ENCODE results near the gene CEP350.

The CEP350 gene

DNA sequence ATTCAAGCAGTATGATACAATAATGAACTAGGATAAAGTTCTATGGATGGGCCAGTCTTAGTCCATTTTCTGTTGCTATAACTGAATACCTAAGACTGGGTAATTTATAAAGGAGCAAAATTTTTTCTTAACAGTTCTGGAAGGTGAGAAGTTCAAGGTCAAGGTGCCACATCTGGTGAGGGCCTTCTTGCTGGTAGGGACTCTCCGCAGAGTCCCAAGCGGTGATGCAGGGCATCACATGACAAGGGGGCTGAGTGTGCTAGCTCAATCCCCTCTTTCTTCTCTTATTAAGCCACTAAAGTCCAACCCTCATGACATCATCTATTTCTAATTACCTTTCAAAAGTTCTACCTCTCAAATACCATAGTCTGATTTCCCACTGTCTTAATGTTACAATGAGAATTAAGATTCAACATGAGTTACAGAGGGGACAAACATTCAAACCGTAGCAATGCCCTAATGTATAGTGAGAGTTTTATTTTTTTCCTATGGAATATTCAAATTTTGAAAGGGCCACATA is 107.9 kb downstream of the CEP350 start:
- DNase-seq, result no peak

DNA sequence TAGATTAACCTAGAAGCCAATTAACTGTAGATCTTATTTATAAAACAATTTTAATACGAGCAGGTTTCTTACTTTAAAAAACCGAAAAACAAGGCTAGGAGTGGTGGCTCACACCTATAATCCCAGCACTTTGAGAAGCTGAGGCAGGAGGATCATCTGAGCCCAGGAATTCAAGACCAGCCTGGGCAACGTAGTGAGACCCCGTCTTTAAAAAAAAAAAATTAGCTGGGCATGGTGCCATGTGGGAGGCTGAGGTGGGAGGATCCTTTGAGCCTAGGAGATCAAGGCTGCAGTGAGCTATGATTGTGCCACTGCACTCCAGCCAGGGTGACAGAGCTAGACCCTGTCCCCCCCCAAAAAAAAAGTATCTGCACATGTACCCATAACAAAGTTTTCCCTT is 110.8 kb downstream of the CEP350 start:
- DNase-seq, result no peak

DNA sequence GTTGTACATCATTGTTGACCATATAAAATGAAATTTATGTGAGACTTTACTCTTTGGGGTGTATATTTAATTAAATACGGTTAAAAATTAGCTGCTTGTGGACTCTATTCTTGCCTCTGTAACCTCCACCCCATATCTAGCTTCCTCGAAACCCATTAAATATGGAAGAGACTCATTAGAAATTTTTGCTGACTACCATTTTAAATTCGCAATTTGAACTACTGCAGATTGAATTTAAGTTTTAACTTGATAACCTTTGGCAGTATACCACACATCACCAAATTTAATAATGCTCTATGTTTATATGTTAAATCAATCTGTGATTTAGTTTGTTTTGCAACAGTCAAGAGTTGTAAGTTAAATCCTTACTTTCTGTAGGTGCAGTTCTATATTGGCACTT is 111.5 kb downstream of the CEP350 start:
- DNase-seq, result no peak

DNA sequence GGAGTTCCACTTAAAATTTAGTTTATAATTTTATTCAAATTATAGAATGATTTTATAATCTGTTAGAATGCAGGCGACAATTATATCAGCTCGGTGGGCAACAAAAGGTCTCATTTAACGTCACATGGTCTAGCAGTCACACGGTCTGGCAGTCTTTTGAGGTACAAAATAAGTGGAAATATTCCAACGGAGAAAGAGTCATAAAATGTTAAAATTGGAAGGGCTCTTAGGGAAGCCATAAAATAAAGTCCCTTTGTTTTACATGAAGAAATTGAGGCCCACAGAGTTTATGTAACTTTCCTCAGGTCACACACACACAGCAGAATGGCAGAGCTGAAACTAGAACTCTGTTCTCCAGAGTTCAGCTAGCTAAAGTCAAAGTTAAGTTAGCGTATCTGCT is 115.7 kb downstream of the CEP350 start:
- no peak for DNase-seq

DNA sequence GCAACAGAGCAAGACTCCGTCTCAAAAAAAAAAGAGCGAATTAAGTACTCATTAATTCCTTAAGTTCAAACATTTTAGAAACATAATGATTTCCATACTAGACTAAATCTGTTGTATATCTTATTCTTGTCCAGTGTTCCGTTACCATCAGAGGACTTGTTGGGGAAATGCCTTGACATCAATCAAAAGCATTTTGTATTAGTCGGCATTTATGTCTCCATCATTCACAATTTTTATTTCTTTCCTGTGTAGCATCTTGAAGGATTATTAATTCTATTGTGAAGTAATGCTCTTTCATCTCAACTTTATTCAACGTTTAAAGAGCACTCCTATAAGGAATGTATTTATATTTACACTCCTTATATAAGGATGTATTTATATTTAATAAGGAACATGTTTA is 117.1 kb downstream of the CEP350 start:
- DNase-seq, result no peak

DNA sequence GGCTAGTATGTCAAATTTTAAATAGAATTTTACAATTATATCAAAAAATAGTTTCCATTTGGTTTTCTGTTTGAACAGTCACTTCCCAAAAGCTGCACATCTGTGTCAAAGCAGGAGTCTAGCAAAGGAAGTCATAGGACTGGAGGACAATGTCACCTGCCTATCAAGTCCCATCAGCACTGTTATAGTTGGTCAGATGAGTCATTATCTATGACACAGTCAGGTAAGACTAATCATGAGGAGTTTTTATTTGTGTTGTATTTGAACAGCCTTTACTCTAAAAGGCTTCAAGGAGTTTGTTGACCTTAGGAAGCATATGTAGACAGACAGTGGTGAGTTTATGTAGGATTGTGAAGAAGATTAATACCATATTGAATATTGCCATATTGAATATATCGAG is 125.8 kb downstream of the CEP350 start:
- DNase-seq, result no peak

DNA sequence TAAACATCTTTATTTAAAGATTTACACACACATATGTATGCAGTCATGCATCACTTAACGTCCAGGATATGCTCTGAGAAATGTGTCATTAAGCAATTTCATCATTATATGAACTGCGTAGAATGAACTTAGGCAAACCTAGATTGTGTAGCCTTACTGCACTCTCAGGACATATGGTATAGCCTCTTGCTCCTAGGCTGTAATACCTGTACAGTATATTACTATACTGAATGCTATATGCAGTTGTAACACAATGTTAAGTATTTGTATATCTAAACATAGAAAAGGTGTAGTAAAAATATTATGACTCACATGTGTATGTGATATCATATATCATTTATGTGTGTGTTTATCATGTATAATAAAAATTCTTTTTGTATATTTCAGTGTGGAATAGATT is 126.9 kb downstream of the CEP350 start:
- DNase-seq, result no peak

DNA sequence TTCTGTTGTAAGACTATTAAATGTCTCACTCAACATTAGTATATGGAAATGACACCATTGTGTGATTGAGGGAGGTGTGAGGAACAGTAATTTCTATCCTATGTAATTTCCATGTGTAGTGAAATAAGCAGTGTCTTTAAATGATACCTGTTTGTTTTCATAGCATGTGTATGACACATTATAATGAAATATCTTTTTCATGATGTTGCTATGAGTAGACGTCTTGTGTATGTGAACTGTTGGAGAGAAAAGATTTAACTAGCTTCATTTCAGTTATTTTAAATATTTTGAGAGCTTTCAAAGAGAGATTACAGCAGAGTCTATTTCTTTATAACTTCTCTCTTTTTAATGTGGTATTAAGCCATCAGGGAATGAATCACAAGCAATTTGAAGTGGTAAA is 128.6 kb downstream of the CEP350 start:
- no peak for DNase-seq

DNA sequence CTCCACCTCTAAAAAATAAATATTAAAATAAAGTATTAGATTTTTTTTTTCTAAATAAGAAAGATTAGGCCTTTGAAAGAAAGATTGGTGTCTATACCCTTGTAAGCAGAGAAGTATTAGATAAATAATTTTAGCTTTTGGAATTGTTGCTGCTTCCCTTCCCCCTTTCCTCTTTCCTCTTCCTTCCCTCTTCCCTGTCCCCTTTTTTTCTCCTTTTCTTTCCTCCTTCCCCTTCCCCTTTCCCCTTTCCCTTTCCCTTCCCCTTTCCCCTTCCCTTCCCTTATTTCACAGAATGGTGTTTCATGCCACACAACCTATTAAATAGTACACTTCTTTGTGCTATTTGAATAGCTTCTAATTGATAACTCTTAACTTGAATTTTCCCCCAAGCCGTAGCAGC is 130.3 kb downstream of the CEP350 start:
- DNase-seq, result no peak

DNA sequence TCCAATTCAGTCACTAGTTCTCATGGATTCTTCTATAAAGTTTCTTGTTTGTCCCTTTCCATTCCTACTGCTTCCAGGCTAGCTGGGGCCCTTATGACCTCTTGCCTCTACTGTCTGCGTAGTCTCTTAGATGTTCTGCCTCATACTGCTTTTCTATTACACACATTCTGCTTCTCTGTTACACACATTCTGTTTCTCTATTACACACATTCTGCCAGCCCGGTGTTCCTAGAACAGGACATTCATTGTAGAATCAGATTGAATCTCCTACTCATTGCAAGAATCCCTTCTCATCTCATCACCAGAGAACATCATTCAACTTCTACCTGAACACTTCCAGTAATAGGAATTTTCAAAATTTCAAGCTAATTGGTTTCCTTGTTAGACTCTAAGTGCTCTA is 130.7 kb downstream of the CEP350 start:
- DNase-seq, result no peak

DNA sequence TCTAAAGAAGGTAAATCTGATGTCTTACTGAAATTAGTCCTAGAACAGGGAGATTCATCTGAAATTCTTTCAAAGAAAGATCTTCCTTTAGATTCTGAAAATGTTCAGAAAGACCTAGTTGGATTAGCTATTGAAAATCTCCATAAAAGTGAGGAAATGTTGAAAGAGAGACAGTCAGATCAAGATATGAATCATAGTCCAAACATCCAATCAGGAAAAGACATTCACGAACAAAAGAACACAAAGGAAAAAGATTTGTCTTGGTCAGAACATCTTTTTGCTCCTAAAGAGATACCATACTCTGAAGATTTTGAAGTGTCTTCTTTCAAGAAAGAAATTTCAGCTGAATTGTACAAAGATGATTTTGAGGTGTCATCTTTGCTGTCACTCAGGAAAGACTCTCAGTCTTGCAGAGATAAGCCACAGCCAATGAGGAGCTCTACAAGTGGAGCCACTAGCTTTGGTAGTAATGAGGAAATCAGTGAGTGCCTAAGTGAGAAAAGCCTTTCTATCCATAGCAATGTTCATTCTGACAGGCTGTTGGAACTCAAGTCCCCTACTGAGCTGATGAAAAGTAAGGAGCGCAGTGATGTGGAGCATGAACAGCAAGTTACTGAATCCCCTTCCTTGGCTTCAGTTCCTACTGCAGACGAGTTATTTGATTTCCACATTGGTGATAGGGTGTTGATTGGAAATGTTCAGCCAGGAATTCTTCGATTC is 138.5 kb downstream of the CEP350 start:
- DNase-seq, result no peak

DNA sequence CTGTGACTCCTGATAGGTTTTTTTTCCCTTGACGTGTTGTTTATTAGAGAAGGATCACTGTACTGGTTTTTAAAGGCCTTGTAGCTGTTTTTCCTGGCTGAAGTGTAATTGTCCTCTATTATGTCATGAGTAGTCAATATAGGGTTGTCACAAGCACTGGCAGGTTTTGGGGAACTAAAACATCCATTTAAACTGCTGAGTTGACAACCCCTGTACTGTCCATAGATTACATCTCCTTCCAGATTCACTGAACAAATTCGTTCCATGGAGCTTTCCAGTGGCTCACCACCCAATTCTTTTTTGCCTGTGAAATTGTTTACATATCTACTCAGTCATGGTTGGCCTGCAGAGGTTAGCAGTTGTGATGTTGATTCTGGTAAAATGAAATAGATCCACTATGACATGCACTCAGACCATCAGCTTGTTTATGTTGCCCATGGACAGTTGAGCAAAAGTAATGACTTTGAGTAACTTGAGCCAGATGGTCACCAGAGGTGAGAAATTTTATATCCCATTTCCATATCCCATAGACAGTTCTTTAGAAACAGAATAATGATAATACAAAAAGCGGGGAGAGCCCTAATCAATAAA is 140.2 kb downstream of the CEP350 start:
- DNase-seq, result no peak

DNA sequence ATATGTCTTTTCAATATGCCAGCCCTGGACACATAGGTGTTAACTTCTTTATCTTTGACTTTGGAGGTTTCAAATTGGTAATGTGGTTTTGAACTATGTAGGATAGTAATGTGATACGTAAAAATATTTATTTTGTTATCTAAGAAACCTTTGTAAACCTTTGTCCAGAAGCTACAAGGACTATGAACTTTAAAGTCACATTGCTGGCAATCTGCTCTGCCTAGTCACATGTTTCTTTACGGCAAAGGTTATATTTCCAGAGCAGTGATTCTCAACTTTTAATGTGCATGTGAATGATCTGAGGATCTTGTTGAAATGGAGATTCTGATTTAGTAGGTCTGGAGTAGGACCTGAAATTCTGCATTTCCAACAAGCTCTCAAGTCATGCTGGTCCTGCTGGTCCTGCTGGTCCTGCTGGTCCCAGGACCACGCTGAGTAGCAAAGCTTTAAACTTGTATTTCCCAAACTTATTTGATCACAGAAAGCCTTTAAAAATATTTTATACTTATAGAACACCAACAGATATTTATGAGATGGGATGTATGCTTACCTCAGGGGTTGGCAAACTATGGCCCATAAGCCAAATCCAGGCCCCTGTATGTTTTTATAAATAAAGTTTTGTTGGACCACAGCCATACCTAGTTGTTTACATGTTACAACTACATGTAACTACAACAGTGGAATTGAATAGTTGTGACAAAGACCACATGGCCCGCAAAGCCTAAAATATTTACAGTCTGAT is 142.1 kb downstream of the CEP350 start:
- DNase-seq, result no peak

DNA sequence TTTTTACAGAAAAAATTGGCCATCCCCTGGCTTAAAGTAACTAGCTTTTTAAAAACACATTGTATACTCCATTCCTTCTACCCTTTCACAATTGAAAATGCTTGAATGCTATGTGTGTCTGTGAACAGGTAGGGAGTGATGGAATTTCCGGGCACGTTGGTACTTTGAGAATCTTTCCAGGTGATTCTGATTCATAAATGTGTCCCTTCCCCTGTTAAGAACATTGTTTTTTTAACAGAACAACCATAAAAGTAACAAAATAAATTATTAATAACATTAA is 142.7 kb downstream of the CEP350 start:
- DNase-seq, result no peak

DNA sequence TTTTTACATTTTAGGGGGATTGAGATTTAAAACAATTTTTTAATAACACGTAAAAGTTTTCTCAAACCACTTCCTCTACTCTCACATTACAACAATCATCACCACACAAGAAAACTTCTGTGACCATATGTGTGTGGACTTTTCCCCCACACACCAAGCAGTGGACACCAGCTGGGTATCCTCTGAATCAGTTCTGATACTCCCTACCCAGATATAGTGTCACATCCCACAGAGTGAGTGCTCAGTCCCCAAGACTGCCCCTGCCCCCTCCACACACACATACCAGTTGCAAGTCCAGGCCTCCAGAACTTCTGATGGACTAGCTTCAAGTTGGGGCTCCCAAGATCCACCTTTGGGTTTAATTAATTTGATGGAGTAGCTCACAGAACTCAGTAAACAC is 146.8 kb downstream of the CEP350 start:
- DNase-seq, result no peak

DNA sequence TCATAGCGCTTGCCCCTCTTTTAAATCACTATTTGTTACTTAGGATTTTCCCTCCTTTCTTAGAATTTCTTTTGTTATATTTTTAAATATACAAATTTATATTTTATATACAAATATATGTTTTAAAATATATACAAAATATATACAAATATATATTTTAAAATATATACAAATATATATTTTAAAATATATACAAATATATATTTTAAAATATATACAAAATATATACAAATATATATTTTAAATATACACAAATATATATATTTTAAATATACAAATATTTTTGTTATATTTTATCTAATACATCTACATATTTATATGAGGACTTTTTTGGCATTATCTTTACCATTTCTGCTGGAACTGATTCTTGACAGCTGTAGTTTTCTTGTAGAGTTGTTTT is 149.2 kb downstream of the CEP350 start:
- no peak for DNase-seq

DNA sequence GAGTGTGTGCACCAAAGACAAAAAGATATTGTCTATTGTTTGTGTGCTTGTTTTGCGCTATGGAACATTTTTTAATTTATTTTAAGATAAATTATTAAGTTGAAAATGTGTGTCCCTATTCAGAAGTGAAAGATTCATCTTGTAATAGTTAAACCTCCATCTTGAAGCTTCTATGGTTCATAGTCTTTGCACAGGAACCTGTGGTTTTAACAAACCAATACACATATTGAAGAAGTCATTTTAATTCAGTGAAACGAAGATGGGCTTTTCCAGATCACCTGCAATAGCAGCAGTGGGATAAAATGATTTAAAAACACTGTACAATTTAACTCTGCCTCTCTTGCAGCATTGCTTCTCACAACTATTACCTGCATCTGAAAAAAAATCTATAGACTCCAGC is 157.5 kb downstream of the CEP350 start:
- DNase-seq, result no peak

DNA sequence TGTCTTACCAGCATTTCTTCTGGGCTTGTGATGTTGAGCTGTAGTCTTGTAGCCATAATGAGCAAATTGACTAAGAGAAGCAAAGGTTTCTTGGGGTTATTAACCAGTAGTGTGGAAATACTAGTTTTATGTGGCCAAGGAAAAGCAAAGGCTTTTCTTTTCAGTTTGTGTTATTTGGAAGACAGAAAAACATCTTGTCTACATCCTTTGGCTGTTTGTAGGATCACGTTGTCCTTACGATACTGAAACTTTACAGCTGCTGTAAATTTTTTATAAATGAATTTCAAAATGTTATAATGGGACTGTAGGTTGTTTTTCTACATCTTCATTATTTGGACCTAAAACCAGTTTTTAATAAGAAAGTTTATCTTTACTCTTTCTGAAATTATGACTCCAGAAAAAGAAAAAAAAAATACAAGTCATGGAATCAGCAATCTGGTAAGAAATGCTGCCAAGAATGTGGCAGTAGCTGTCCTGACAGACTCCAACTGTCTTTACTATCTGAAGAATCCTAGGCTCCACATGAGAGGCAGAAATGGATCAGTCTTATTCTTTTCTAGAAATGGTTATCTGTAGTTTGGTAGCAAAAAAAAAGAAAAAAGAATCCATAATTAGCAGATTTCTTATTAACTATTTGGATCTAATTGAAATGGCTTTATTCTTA is 158.5 kb downstream of the CEP350 start:
- DNase-seq, result no peak

DNA sequence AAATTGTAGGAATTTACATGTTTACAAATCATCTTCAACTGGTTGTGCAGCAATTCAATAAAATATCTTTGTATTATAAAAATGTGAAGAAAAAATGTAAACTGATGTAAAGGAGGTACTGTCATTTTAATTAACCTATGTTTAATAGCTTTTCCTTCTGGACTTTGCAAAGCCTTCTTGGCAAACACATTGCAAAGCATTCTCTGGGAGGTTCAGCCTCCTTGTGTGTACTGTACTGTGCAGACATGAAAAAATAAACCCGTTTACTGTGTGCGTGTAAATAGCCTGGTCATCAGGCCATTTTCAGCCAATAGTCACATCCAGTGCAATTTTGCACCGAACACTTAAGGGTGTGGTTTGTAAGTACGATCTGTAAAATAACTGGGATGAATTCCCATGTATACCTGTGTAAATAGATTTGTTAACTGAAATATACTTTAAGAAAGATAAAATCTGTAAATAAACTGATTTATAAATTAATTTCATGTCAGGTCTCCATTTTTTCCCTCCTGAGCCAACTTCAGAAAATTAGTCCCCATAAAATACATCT is 159.9 kb downstream of the CEP350 start:
- no peak for DNase-seq

DNA sequence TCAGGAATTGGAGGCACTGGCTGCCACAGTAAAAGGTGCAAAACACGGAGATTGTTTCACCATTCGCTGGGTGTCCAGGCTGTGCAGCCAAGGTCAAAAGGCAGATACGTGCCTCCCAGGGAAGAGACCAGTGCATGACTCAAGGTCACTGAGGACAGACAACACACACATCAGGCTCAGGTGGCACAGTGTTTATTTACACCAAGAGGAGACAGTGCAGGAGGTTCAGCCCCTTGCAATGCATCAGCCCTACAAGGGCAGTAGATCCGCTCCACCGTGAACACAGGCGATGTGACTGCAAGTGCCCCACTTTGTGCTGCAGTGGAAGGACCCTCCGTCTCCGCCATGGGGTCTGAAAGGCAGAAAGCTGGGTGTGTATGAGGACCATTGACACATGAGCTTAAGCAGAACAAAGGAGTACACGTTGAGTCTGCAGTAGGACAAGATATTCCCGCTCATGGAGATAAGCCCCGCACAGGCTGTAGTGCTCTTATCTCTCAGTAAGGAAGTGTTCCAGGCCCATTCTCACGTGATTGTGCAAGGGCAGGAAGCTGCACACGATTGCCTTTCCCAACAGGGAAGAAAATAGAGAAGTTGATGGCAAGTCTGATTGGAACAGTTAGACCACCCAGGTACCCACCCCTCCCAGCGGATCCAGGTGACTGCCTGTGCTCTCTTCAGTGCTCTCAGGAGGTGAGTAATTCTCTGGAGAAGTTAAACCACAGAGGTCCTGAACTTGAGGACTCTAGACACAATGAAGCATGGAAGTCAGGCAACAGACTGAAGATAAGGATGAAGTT is 162.6 kb downstream of the CEP350 start:
- DNase-seq, result no peak

DNA sequence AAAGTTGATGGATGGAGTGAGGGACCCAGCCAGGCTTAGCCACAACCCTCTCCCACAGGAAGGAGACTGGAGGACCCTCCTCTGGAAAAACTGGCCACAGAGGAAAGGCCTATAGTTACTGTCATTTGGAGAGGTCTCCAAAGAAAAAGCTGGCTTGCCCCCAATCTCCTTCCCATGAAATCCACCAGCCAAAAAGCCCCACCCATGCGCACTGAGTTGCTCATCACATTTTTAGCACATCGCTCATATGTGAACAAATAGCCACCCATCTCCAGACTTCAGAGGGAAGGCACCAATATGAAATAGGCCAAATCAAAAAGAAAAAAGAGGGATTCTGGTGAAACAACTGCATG is 163.1 kb downstream of the CEP350 start:
- DNase-seq, result no peak

DNA sequence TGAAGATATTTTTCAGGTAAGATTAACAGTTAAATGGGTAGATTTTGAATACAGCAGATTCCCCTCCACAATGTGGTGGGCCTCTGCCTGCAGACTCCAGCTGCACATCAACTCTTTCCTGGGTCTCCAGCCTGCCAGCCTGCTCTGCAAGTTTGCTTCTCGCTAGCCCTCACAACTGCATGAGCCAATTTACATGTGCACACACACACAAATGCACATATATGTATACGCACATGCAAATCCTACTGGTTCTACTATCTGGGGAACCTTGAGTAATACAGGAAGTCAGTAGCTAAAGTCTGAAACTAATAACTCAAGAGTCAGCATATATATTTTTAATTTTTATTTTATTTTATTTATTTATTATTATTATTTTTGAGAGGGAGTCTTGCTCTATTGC is 165.2 kb downstream of the CEP350 start:
- no peak for DNase-seq

DNA sequence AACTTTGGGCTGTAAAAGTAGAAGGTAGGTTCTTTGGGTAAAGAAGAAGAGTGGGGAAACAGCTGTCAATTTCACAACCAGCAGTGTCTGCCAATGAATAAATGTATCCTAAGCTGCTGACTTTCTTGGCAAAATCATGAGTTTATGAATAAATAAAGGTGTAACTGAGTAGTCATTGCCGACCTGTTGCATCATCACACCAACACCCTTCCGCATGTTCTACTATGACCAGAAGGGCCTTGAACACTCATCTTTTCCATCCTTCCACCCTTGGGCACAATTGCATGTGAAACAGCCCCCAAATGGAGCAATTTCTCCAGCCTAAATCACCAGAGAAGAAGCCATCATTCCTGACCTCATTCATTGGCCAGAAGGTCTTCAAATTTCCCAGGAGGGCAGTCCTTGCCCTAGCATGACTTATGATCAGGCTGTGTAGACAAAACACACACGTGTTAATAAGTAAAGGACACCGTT is 168.9 kb downstream of the CEP350 start:
- no peak for DNase-seq
